ENCODE results near the gene FSD2.

The FSD2 gene

GRCh38 chr15:82807920-82808633 lies 2.2 kb upstream of the FSD2 start:
- no peaks in the 10 kb centered on the region for H3K9me2 ChIP-seq (replicated peaks; ENCODE audit: insufficient read depth, low read length)
- TF ChIP-seq EZH2phosphoT487 (IDR thresholded peaks at IDR 0.05; ENCODE audit: low read length) = no peak
- no peak for TF ChIP-seq CTCF (IDR thresholded peaks at IDR 0.05; ENCODE audit: low read length)
- no peak for TF ChIP-seq EZH2 (optimal IDR thresholded peaks at IDR 0.05; ENCODE audit: low read depth, low read length)
- DNase-seq = peak; percentile 7
- H4K20me1 ChIP-seq (ENCODE audit: insufficient read depth, low read length) = peaks cover 26% of the 10 kb centered on the region
- H3K4me2 ChIP-seq (ENCODE audit: low read depth, low read length) = peak overlapping the region; percentile 95
- H3K36me3 ChIP-seq (replicated peaks; ENCODE audit: insufficient read depth, low read length) = no peaks in the 10 kb centered on the region
- H3F3A ChIP-seq (ENCODE audit: insufficient read depth, low read length) = peaks cover 38% of the 10 kb centered on the region
- H3K9me3 ChIP-seq (replicated peaks; ENCODE audit: insufficient read depth, low read length) = no peaks in the 10 kb centered on the region
- peak overlapping the region; percentile 98 for H3K27ac ChIP-seq (ENCODE audit: low read length)
- H3K4me1 ChIP-seq (ENCODE audit: low read length) = peaks cover 41% of the 10 kb centered on the region
- peak overlapping the region; percentile 86 for H3K4me3 ChIP-seq (ENCODE audit: low read length)
- H3K79me2 ChIP-seq (ENCODE audit: low read length) = peaks cover 30% of the 10 kb centered on the region
- no peaks in the 10 kb centered on the region for H3K27me3 ChIP-seq (replicated peaks; ENCODE audit: insufficient read depth, low read length)
- H2AFZ ChIP-seq (ENCODE audit: low read length) = peak overlapping the region; percentile 85
- H3K9ac ChIP-seq (ENCODE audit: low read length) = peak overlapping the region; percentile 23; the same call in 1 of the 2 replicates

GRCh38 chr15:82804575-82804949 lies 1.3 kb downstream of the FSD2 start:
- Histone ChIP-seq H3K27ac (ENCODE audit: low read length) (no peak overlapping the region), H3K36me3 (replicated peaks; ENCODE audit: insufficient read depth, low read length) (no peaks in the 10 kb centered on the region), H3K4me1 (ENCODE audit: low read length) (peaks cover 36% of the 10 kb centered on the region), H3F3A (ENCODE audit: insufficient read depth, low read length) (peaks cover 27% of the 10 kb centered on the region), H3K4me3 (ENCODE audit: low read length) (no peak overlapping the region), H3K9ac (ENCODE audit: low read length) (no peak overlapping the region), H3K79me2 (ENCODE audit: low read length) (no peaks in the 10 kb centered on the region), H2AFZ (ENCODE audit: low read length) (no peak overlapping the region), H3K9me3 (replicated peaks; ENCODE audit: insufficient read depth, low read length) (no peaks in the 10 kb centered on the region), H3K9me2 (replicated peaks; ENCODE audit: insufficient read depth, low read length) (no peaks in the 10 kb centered on the region), H3K27me3 (replicated peaks; ENCODE audit: insufficient read depth, low read length) (no peaks in the 10 kb centered on the region), H4K20me1 (ENCODE audit: insufficient read depth, low read length) (no peaks in the 10 kb centered on the region), H3K4me2 (ENCODE audit: low read depth, low read length) (no peak overlapping the region)
- DNase-seq = no peak
- TF ChIP-seq EZH2phosphoT487 (IDR thresholded peaks at IDR 0.05; ENCODE audit: low read length) = no peak

GRCh38 chr15:82803793-82804574 lies 1.9 kb downstream of the FSD2 start:
- TF ChIP-seq CTCF (IDR thresholded peaks at IDR 0.05; ENCODE audit: low read length) = no peak
- no peak for TF ChIP-seq EZH2phosphoT487 (IDR thresholded peaks at IDR 0.05; ENCODE audit: low read length)
- TF ChIP-seq EZH2 (optimal IDR thresholded peaks at IDR 0.05; ENCODE audit: low read depth, low read length) = no peak
- no peak for DNase-seq
- Histone ChIP-seq H3K9ac (ENCODE audit: low read length) (no peak overlapping the region), H4K20me1 (ENCODE audit: insufficient read depth, low read length) (no peaks in the 10 kb centered on the region), H3K4me3 (ENCODE audit: low read length) (no peak overlapping the region), H3K4me1 (ENCODE audit: low read length) (peaks cover 34% of the 10 kb centered on the region), H3K9me3 (replicated peaks; ENCODE audit: insufficient read depth, low read length) (no peaks in the 10 kb centered on the region), H2AFZ (ENCODE audit: low read length) (no peak overlapping the region), H3K9me2 (replicated peaks; ENCODE audit: insufficient read depth, low read length) (no peaks in the 10 kb centered on the region), H3K4me2 (ENCODE audit: low read depth, low read length) (no peak overlapping the region), H3K36me3 (replicated peaks; ENCODE audit: insufficient read depth, low read length) (no peaks in the 10 kb centered on the region), H3F3A (ENCODE audit: insufficient read depth, low read length) (peaks cover 22% of the 10 kb centered on the region), H3K27me3 (replicated peaks; ENCODE audit: insufficient read depth, low read length) (no peaks in the 10 kb centered on the region), H3K27ac (ENCODE audit: low read length) (no peak overlapping the region), H3K79me2 (ENCODE audit: low read length) (no peaks in the 10 kb centered on the region)
